Amniotic stem cell (primary cell): ENCODE data around the gene GUCA1A.
"Not testable (repeated sequence)": the region's sequence is repeated elsewhere in the genome, so short reads cannot be mapped to it uniquely, and the experiment has no call there.

Source experiments
- DNase-seq: peaks from one replicate; lab custom pipeline; 2025; lab: John Stamatoyannopoulos, UW

The GUCA1A gene

DNA sequence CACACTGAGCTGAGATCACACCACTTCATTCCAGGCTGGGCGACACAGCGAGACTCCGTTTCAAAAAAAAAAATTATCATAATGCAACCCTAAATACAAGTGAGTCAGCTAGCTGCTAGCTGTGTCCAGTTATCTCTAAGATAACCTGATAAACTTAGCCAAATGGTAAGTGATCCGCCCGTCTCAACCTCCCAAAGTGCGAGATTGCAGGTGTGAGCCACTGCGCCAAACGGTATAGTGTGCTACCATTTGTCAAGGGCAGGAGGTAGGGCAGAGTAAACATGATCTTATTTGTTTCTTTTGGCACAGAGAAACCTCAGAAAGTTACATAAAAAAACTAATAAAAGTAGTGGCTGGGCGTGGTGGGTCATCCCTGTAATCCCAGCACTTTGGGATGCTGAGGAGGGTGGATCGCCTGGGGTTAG, 26.0 kb upstream of the GUCA1A start:
- no peak for DNase-seq

DNA sequence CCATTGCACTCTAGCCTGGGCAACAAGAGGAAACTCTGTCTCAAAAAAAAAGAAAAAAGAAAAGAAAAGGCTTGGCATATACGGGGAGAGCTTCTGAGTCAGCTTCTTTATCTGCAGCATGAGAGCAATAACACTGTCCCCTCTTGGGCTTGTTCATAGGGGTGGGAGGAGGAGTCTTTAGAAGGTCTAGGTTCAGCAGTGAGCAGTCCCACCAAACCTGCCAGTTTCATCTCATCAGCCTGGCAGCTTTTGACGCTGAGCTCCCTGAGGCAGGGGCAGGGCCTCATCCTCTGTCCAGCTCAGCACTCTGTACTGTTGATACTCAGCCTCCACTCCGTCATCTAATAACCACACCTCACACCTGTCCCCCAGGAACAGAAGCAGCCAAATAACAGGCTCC, 25.1 kb upstream of the GUCA1A start:
- DNase-seq, result no peak

DNA sequence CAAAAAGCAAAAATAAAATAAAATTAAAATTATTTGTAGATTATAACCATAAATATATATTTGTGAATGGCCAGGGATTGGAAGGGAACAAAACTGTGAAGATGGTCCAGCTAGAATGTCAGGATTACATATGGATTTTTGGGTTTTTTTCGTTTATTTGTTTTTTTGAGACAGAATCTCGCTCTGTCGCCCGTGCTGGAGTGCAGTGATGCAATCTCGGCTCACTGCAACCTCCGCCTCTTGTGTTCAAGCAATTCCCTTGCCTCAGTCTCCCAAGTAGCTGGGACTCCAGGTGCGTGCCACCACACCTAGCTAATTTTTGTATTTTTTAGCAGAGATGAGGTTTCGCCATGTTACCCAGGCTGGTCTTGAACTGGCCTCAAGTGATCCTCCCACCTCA, 22.9 kb upstream of the GUCA1A start:
- no peak for DNase-seq

DNA sequence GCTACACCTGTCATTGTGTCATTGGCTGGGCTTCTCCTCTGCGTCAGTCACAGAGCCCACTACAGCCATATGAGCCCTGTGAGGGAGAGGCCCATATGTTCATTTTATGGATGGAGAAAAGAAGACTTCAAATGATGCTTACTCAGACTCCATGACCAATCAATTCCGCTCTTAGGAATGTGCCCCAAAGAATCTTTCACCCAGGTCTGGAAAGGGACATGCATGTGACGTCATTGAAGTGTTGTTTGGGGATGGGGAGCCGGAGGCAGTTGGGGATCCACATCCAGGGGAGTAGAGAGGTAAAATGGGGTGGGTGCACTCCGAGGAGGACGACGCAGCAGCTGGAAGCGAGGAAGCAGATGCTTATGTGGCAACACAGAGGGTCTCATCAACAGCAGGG, 21.1 kb upstream of the GUCA1A start:
- DNase-seq, result no peak

DNA sequence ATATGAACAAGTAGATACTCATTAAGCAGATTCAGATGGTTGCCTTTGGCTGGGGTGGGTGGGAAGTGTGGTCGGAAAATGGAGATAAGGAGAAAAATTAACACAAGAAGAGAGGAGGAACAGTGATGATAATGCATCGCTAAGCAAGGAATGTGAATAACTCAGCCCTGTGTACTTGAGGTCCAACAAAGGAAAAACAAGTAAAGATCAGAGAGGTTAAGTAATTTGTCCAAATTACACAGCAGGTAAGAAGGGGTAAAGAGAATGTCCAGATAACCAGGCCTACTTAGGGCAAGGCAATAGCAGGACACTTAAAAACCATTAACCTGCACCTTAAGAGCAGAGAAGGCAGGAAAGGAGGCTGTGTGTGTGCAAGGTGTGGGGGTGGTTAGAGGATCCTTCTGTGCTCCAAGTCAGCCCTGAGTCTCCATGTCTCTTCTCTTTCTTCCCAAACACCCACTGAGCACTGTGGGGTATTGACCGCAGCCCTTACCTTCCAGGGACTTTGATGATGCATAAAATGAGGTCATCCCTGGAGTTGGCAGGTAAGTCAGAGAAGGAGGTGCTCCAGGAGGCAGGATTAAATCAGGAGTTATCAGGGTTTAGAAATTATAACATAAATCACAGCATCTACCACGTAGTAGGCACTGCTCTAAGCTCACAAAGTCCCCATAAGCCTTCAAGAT, 20.5 kb upstream of the GUCA1A start:
- not testable (repeated sequence) for DNase-seq

DNA sequence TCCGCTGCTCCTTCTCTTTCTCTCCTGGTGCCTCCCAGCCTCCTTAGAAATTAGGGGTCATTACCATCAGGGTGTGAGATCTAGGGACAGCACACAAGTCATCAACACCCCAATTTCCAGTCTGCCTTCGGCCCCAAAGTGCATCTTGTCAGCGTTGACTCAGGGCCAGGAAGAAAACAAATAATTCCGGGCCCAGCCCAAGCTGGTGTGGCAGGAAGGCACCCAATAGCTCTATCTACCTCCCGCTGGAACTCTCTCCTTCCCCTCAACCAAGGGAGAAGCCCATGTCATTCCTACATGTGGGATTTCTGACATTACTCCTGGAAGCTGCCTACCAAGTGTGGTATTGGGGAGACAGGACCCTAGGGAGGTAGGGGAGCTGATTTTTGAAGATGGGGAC, 19.2 kb upstream of the GUCA1A start:
- DNase-seq, result no peak

DNA sequence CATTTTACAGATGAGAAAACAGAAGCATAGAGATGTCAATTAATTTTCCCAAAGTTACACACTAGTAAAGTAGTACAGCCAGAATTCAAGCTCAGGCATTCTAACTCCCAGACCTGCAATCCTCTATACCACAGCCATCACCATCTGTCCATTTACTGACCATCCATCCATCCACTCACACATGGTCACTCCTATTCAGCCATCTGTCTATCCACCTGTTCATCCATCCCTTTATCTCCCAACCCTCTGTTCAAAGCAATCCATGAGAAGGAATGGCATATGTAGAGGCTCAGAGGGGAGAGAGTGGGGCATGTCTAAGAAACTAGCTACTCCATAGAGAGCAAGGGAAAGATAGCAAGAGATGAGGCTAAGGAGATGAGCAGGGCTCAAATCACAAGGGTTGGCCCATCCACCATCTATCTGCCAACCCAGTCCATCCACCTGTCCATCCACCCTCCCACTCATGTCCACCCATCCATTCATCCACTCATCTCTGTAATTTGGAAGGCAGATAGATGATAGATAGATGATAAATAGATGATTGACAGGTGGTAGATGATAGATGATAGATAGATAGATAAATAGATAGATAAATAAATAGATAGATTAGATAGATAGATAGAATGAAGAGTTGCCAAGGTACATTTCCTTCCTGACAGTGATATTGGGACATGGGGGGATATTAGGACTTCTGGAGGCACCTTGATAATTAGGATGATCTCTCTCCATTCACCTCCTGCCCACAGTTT, 18.5 kb upstream of the GUCA1A start:
- no peak for DNase-seq

DNA sequence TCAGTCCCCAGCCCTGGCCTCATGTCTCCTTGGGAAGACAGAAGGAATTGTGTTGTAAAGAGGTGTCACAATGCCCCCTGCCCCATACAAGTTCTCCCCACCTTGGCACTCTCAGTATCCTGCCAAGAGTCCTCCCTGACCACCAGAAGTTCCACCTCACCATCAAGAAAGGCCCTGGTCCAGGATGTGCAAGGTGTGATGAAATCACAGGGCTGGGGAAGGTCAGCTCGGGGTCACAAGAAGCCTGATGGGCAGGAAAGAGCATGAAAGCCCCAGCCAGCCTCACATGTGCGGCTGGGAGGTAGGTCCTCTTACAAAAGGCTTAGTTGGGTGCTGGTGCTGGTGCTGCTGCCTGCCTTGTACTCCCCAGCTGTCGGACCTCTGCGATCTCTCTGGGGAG, 17.9 kb upstream of the GUCA1A start:
- no peak for DNase-seq

DNA sequence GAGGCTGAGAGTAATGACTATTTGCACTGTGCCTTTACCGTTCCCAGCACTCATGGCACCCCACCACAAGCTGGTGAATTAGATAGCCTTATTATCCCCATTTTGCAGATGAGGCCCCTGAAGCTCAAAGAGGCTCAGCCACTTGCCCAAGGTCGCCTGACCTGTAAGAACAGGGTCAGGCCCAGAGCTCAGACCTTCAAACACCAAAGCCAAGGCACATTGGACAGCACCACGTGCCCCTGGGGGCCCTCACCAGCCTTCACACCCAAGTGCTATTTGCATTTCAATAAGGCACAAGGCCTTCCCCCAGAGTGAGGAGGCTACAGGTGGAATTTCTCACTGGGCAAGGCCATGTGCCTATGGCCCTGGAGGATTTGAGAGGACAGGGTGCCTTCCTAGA, 16.5 kb upstream of the GUCA1A start:
- DNase-seq, result no peak

DNA sequence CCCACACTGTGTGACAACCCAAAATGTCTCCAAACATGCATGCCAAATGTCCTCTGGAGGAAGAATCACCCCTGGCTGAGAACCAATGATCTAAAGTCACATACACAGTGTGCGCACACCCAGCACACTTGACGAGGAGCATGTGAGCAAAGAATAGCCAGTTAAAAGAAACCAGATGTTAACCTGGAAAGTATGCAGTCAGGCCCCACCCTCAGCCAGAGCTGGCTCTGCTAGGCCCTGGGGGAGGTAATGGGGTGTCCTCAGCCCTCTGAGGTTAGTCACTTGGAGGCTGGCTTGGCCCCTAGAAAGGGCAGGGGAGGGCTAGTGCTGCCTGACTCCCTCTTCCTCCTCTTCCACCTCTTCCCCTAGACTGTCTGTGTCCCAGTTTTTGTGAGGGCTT, 15.2 kb upstream of the GUCA1A start:
- DNase-seq, result peak; percentile 31

DNA sequence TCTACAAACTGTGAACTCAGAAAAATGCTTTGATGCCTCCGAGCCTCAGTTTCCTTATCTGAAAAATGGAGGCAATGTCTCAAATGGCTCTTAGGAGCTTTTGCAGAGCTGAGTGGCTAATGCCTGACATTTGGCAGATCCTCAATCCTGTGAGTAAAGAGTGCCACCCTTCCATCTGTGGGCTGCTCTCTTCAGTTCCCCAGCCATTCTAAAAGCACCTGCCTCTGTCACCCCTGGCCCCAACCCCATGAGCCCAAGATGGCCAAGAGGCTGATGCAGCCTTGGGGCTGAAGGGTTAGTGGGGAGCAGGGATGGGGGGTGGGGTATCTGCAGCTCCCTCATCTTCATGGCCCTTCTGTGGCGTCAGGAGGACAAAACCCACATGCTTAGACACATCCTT, 14.5 kb upstream of the GUCA1A start:
- no peak for DNase-seq

DNA sequence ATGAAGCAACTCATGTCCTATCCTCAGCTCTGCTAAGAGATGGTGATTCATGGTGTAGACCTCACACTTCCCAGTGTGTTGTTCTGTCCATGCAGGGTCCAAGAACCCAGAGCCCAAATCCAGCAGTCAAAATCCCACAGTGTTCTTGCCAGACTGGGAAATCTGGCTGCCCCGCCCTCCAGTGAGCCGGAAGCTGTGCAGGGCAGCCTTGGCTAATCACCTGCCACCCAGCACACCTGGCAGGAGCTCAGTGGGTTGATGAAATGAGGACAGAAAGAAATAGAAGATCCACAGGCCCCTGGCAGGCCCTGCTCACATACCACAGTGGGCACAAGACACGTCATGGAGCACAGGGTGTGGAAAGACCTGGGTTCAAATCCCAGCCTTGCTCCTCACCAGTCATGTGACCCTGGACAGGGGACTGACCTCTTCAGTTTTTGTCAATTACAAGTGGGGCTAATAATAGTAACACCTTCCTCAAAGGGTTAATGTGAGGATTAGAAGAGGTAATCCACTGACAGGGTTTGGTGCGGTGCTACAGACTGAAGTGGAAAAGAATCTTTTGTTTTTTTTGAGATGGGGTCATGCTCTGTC, 13.6 kb upstream of the GUCA1A start:
- DNase-seq, result no peak

DNA sequence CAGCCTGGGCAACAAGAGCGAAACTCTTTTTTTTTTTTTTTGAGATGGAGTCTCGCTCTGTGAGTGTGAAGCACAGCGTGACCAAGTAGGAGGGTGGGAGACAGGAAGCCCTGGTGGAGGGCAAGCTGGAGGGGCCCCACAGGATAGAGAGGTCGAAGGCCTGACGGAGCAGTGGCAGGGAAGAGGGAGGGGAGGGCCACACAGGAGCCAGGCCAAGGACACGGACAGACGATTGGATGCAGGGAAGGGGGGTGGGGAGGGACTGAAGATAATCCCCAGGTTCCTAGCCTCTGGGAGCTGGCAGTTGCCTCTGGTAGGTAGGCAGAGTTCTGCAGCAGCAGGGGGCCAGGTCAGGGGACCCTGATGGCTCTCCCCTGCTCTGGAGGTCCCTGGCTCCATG, 10.8 kb upstream of the GUCA1A start:
- DNase-seq, result no peak

DNA sequence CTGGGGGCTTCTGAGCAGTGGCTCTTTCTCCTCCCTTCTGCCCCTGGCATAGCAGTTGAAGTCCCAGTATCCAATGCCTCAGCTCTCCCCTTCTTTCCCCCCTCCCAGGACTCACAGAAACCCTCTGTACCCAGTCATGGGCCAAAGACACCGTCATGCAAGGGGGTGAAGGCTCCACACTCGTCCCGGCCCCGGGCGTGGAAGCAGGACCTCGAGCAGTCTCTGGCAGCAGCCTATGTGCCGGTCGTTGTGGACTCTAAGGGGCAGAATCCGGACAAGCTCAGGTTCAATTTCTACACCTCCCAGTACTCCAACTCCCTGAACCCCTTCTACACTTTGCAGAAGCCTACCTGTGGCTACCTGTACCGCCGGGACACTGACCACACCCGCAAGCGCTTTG, 10.4 kb upstream of the GUCA1A start:
- DNase-seq, result no peak

DNA sequence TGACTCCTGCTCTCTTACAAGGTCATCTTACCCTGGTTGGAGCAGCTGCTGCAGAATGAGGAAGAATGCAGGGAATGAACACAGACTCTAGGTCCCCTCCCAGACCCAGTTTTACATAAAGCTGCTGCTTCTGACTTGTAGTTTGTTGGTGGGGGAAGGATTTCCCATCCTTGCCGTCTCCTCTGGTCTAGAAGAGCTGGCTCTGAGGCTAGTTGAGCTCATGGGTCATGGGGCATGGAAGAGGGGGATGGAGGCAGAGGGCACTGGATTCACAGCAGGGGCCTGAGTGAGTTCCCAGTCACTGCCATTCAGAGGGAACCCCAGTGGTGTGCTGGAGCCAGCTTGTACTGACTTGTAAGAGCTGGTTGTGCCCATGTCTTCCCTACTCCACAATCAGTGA, 9.2 kb upstream of the GUCA1A start:
- DNase-seq, result no peak

DNA sequence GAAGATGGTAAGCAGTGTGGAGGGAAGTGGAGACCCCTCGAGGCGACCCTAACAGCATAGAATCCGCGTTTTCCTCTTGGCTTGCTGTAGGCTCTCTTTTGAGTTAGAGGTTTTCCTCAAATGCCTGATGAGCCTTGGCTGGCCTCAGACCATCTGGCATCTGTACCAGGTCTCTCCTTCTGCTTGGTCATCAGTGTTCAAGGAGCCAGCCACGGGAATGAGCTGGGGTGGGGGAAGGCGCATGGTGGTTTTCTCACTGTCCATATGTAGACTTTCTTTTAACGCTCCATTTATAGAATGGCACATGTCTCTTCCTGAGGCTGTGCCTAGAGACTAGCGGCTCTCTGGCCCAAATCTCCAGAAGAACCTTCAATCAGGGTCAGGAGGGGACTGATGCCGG, 8.1 kb upstream of the GUCA1A start:
- DNase-seq, result no peak

DNA sequence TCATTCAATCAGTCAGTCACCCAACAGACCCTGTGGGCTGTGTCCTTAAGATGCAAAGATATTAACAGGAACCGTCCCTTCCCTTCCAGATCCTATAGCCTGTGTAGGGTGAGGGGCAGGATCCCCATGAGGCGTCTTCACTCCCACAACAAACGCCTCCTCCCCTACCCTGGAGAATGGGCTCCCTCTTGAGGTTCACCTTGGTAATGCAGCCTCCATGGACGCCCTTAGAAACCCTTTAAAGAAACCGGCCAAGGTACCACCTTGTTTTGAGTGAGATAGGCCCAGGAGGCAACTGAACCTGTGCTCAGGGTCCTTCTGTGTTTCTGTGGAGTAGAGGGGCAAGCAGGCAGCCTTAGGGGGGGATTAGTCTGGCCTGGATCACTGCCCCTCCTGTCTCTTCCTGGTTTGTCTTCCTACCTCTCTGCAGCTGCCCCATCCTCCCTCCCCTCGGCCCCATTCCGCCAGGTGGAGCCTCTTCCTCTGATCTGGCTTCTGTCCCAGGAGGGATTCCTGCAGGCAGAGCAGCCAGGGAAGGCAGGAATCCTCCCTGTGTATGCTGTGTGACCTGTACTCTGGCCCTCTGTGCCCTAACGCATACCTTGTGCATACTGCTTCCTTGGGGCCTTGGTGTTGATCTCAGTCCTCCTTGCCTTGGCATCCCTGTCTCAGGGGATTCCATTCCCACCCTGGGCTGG, 6.6 kb upstream of the GUCA1A start:
- no peak for DNase-seq

DNA sequence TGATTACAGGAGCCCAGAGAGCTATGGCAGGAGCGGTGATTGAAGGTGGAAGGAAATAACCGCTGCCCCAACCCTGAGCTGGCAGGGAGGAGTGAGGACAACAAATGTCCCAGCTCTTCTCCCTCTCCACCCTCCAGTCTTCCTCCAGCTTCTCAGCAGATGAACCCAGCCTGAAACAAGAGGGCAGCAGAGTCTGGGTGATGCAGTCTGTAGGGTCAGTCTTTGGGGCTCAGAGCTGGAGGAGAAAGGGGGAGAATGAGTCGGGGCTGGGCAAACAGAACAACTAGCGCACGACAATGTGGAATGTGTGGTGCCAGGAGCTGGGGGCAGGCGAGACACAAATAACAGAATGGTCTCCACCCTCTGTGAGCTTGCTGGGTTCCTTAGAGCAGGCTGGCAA, 4.5 kb upstream of the GUCA1A start:
- no peak for DNase-seq

DNA sequence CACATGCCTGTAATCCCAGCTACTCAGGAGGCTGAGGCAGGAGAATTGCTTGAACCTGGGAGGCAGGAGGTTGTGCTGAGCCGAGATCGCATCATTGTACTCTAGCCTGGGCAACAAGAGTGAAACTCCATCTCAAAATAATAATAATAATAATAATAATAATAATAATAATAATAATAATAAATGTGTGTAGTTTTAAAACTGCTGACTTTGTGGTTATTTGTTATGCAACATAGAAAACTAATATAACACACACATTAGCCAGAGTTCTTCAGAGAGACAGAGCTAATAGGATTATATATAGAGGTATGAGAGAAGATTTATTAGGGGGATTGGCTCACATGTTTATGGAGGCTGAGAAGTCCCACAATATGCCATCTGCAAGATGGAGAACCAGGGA, 3.4 kb upstream of the GUCA1A start:
- not testable (repeated sequence) for DNase-seq

DNA sequence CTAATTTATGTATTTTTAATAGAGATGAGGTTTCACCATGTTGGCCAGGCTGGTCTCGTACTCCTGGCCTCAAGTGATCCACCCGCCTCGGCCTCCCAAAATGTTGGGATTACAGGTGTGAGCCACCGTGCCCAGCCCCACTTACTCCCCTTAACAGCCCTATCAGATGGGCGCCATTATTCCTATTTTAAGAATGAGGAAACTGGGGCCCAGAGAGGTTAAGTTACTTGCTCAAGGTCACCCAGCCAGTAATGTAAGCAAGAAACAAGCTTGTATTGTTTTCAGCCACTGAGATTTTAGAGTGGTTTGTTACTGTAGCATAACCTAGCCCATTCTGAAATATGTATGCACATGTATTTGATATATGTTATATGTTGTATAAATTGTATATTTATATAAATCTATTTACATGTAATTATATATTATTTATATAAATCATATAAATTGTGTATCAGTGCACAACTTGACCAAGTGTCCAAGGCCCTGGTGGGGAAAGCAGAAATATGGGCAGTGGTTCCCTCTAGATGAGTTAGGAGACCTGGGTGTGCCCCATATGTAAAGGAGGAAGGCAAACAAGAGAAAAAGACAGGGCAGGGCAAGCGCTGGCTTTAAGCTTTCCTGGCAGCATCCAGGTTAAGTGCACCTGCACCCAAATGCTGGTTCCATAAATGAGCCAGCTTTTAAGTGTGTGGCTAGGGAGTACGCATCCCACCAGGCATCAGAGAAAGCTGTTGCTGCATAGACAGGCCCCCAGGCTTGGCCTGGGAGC, 1.2 kb upstream of the GUCA1A start:
- no peak for DNase-seq

DNA sequence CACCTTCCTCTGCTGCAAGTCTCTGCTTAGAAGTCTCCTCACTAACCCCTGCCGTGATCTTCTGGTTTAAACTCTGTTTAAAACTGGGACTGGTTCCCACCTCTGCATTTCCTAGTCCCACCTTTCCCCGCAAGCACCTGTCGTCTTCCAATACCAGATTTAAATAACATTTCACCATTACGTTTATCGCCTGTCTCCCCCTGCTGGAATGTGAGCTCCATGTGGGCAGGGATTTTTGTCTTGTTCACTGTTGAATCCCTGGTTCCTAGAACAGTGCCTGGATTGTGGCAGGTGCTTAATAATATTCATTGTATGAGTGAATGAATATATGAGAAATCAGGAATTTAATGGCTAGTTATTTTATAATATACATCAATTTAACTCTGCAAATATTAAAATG, 2.7 kb downstream of the GUCA1A start:
- no peak for DNase-seq

DNA sequence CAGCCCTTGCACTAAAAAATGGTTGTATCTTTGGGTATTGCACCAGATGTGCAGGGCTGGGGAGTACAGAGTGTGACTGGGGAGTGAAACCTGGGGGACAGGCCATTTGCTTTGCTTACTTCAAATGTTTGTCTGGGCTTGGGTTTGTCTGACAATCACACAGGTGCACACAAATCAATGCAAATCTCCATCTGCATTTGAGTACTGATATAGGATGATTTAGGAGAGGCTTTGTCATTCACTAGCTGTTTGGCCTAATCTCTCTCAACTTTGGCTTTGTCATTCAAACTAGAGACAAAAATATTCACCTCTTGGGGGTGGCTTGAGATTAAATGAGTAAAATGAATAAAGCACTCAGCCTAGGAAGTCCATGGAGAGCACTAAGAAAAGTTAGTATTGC, 3.8 kb downstream of the GUCA1A start:
- no peak for DNase-seq
